Hindlimb muscle (tissue), 1 donor: ENCODE measurements around the gene CLNK. TPM values are rescaled to one million over a fixed set of nuclear protein-coding genes. Genes with fewer than 3 reads are reported as not detected.
"Not testable (repeated sequence)": the region's sequence is repeated elsewhere in the genome, so short reads cannot be mapped to it uniquely, and the experiment has no call there.

Source experiments
- DNase-seq: peaks from one replicate; pipeline ENCODE4 v3.0.0-alpha.2; 2013
- polyA plus RNA-seq: library from polyadenylated mRNA; unstranded; fragments of 120-200 nt; gene quantifications from one replicate; pipeline ENCODE4 v1.2.1, GENCODE V29; 2013; ENCODE audit not compliant: insufficient read length

Gene CLNK
- polyA plus RNA-seq, 1 donor: 0.30 TPM

DNA sequence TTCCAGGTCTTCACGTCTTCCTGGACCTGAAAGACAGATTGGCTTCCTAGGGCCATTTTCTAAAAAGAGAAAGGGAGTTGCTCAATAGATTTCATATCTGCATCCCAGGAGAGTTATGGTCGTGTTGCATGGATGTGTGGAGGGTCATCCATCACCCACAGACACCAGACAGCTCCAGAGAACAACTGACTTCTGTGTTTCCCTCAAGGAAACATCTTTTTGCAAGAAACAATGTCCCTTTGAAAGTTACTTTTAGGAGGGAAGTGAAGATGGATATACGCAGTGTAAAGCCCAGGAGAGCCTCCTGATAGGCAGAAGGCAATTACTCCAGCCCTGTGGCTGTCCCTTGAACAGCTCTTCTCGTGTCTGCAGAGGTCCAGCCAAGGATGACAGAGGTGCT, 108.3 kb downstream of the CLNK start:
- no peak for DNase-seq

GRCh38 chr4:10575414-10575813, 109.2 kb downstream of the CLNK start:
- DNase-seq: no peak

- not testable (repeated sequence) for DNase-seq
Observed at GRCh38 chr4:10574553-10574952, 110.0 kb downstream of the CLNK start.

GRCh38 chr4:10571909-10572308, 112.7 kb downstream of the CLNK start:
- no peak for DNase-seq

DNA sequence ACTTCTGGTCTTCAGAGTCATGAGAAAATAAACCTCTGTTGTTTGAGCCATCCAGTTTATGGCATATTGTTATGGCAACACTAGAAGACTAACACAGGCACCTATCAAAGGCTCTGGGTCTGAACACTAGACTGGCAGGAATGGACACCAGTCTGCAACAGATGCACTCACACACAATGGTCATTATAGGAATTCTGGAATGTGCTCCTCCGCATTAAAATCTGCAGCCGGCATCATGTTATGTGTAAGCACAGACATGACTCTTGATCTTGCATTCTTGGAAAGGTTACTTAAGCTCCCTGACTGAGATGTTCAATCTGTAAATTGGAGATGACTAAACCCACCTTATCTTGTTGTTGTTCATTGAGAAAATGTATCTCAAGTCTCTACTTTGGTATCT, 115.1 kb downstream of the CLNK start:
- DNase-seq: no peak

- no peak for DNase-seq
Observed at GRCh38 chr4:10567766-10568165, 116.8 kb downstream of the CLNK start.

- no peak for DNase-seq
Observed at GRCh38 chr4:10565166-10565780, 119.3 kb downstream of the CLNK start.

DNA sequence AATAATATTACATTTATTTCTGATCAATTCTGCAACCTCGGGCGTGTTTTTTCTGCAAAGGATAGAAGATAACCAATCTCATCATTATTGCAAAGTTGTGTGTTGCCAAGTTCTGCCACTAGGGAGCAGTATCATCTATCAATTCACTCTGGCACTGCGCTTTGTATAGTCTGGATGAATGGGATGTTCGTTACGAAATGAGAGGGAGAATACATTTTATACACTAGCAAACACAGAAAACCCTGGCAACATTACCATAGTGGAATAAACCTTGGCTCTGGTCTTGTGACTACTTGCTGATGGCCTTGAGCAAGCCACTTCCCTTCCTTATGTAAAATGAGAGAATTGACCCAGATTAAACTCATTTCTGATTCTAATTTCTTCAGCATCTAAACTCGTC, 129.9 kb downstream of the CLNK start:
- DNase-seq: peak; percentile 55

DNA sequence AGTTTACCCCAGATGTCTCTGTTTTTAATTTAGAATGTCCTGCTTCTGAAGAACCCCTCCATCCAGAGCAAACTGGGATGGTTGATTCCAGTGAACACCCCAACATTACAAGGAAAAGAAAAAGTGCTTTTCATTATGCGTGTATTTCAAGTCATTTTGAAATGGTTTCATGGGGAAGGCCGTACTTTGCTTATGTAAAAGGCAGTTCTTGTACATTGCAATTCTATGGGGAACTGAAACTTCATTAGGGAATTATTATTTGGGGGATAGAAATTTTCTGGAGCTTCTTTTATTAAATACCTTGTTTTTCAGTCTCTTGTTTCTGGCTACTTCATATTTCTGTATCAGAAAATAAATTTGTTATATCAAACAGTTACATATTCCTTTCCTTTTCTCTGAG, 130.4 kb downstream of the CLNK start:
- DNase-seq: no peak

DNA sequence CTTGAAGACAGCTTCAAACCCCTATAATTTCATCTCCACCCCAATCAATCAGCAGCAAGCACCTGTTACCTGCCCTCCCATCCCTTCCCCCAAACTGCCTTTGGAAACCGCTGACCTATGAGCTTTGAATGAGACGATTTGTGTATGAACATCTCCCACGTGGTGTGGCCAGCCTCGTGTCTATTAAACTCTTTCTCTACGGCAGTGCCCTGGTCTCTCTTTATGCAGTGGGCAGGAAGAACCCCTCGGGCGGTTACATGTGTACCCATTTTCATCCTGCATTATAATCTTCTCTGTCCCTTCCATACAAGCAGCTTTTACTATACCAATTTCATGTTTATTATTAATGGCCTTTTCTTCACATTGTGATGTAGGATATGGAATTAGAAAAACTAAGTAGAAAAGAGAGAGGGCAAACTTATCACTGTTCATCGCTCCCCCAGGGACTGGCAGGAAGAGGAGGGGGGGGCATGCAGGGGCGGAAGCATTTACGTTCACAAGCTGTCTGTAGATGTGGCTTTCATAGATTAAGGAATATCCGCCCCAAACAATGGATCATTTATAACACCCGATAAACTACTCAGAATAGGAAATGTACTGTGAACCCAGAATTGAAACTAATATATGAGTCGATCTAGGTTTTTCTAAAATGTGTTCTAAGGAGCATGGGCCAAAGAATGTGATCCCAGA, 131.8 kb downstream of the CLNK start:
- DNase-seq: no peak

DNA sequence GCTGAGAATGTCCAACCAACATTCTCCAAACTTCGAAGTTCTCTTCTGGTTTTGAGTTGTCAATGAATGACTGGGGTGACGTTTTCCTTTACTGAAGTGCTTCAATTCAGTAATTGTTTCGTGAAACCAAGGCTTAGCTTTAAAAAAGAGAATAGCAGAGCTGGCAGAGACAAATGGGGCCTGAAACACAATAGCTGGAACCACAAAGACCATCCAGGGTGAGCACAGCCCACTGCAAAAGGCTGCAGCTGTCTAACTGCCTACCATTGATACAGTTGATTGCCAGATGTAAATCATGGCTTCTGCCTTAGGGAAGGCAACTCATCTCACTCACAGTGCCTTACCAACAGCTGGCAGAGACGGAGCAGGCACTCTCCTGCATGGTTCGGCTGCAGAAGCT, 148.7 kb downstream of the CLNK start:
- DNase-seq: no peak

- DNase-seq: no peak
Observed at GRCh38 chr4:10534820-10535219, 149.7 kb downstream of the CLNK start.

DNA sequence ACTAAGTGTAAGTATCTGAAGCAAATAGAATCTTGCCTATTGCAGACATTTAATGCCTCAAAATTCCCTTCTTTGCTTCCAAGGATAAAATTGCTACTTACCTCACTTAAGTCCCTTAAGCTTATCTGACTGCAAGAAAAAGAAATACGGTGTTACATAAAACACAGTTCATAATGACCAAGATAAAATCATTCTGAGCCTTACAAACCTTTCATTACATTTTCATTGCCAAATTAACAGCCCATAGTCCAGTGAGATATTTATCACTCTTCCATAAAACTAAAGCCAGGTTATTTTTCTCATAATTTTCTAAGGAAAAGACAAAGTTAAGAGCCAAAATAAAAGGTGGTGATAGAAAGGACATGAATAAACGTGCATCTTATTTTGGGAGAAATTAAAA, 152.4 kb downstream of the CLNK start:
- DNase-seq: no peak

DNA sequence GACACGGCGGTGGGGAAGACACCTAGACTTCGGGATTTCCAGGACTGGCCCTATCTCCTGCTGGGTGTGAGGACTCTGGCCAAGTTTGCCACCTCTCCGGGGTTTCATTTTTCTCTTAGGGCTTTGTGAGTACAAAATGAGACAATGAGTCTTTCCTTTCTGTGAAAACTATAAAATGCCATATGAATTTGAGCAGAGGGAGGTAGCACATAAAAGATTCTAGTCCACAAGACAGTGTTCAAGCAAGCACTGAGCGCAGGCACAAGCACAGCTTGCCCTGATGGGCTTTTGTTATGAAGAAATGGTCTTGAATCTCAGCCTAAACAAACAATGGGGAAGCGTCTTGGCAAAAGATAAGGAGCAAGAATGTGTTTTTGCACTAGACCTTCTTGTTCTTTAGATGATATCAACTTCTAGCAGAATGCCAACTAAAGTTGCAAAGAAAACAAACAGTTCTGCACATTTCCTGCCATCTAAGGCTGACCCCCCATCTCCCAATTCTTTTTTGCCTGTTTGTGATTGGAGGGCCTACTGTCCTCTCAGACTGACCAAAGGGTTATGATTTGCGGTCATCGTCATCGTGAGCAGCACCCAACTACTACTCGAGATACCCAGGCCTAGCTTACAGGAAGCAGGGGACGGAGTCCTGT, 154.3 kb downstream of the CLNK start:
- no peak for DNase-seq

DNA sequence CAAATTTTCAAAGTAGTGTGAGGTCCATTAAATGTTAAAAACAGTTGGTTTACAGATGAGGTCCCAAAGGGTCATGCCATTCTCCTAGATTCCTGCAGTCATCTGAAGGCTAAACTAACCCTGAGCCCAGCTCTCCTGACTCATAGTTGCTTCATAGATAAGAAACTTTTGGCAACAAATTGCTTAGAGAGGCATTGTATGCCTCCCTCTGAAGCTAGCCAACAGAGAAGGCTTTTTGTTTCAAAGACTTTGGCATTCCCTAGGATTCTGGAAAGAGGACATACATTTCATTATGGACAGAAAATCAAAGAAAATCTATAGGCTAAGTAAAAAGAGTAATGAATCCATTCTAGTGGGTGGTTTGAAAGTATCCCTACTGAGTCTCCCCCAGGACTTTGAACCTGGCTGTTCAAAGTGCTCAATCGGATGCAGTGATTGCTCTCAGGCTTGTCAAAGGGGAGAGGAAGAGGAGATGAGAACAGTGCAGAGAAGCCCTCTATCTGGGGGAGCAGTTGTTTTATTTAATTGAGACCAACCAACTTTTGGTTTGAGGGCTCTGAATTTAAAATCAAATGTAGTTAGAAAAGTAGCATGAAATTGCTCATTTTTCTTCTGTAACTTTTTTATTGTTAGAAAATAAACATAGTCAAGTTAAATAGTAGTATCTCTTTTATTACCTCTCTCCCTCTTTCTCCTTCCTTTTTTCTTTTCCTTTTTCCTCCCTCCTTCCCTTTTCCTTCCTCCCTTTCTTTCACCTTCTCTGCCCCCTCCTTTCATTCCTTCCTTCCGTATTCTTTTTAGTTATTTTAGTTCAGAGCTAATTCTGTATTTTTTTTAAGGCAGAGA, 155.1 kb downstream of the CLNK start:
- no peak for DNase-seq

DNA sequence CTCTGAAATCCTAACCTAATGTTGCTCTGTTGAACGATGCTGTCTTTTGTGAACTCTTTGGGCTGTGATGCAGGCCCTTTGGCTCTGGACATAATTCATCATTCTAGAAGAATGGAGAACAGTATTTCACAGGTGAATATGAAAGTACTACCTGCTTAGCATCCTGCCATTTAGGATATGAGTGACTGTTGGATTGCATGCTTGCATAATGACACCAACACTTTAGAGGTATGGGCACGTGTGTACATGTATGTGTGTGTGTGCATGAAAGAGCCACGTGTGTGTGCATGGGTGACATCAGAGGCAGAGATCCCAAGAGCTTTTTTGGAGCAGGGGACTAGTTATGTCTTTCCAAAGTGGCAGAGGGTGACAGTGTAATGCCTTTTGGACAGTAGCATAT, 157.1 kb downstream of the CLNK start:
- DNase-seq: no peak

GRCh38 chr4:10526429-10527222, 157.9 kb downstream of the CLNK start:
- no peak for DNase-seq

DNA sequence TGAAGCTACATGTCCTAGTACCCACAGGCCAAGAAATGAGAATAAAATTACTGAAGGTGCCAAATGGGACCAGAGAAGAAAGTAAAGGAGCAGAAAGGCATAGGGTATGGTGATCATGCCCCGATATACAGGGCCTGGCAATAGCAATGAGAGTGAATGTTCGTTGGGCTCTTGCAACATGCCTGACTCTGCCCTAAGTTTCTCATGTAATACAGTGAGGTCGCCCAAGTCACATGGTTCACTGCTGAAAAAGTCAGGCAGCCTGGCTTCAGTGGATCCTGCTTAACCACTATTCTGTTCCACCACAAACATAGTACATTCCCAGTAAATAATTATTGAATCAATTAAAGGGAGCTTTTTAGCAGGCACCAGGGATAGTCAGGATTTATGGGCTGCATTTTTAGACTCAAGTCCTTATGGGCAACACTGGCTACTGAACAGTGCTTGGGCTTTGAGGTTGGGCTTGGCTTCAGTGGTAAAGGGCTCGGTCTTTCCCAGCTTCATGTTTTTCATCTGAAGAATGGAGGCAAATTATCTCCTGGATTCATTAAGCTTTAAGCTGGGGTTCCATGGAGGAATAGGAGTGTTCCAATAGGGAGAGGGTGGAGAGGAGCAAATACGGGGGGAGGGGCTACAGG, 160.3 kb downstream of the CLNK start:
- no peak for DNase-seq

DNA sequence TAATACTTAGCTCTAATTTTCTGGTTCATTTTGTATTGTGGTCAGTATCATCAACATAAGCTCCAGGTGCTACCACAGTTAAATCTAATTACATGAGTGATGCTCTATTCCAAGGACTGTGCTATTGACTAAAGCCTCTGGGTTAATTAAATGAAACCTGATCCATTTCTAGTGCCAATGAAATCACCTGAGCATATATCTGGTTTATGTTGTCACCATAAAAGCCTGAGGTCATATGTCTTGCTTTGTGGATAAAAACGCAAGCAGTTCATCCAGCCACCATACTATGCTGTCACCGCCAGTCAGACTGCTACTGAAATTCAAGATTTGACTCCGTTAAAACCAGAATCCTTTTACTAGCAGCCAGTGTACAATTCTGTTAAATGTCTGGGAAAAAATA, 163.1 kb downstream of the CLNK start:
- no peak for DNase-seq

DNA sequence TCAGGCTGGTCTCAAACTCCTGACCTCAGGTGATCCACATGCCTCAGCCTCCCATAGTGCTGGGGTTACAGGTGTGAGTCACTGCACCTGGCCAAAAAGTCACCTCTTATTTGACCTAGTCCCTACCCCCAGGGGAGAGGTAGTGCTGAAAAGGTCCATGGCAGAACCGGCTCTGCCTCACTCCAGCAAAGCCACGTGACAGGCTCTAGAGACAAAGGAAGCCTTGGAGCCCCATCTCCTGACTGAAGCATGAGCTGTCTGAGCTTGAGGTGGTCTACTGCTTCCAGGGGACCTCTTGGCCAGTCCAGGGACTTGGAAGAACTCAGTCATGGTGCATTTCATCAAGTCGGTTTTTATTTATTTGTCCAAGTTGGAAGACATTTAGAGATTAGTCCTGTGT, 174.8 kb downstream of the CLNK start:
- DNase-seq: no peak

GRCh38 chr4:10506077-10506476, 178.5 kb downstream of the CLNK start:
- DNase-seq: no peak
